ENCODE data around the gene CRTAC1. TPM values are rescaled to one million over a fixed set of nuclear protein-coding genes. Genes with fewer than 3 reads are reported as not detected.
"Not testable (repeated sequence)": the region's sequence is repeated elsewhere in the genome, so short reads cannot be mapped to it uniquely, and the experiment has no call there.

CRTAC1 gene
- total RNA-seq, 1 donor from 2014 or later: 0.06 TPM

DNA sequence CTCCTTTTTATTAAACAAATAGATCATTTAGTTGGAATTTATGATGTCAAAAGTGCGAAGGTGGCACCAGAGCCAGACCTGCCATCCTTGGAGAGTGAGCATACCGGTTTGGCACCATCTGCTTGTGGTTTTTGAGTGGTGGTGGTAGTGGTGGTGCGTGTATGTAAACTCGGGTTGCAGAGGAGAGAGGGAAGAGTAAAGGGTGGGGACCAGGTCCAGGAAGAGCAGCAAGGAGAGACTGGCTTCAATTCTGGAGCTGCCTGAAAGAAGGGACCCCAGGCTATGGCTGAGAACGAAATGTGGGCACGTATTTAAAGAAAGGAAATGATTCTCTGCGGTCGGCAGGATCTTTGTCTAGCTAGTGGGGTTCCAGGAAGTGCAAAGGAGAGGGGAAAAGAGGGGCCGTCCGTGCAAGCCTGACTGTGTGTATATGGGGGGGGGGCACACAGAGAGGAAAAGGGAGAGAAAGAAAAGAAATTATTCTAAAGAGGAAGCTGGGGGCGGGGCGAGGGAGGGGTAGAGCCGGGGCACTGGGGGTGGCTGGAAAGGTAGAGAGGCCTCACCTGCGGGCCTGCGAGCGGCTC is 181.2 kb downstream of the CRTAC1 start:
- TF ChIP-seq, protein P1, sequence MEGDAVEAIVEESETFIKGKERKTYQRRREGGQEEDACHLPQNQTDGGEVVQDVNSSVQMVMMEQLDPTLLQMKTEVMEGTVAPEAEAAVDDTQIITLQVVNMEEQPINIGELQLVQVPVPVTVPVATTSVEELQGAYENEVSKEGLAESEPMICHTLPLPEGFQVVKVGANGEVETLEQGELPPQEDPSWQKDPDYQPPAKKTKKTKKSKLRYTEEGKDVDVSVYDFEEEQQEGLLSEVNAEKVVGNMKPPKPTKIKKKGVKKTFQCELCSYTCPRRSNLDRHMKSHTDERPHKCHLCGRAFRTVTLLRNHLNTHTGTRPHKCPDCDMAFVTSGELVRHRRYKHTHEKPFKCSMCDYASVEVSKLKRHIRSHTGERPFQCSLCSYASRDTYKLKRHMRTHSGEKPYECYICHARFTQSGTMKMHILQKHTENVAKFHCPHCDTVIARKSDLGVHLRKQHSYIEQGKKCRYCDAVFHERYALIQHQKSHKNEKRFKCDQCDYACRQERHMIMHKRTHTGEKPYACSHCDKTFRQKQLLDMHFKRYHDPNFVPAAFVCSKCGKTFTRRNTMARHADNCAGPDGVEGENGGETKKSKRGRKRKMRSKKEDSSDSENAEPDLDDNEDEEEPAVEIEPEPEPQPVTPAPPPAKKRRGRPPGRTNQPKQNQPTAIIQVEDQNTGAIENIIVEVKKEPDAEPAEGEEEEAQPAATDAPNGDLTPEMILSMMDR (conservative IDR thresholded peaks at IDR 0.05; ENCODE audit: low read depth, low read length): no peak
- DNase-seq (ENCODE audit: low read depth): no peak
- peak overlapping the region; percentile 63 for H3K4me3 ChIP-seq (ENCODE audit: low read depth, low read length)

- TF ChIP-seq, protein P1 (conservative IDR thresholded peaks at IDR 0.05; ENCODE audit: low read depth, low read length): no peak
- H3K4me3 ChIP-seq (ENCODE audit: low read depth, low read length): no peak overlapping the region
- DNase-seq (ENCODE audit: low read depth): no peak
Measured at GRCh38 chr10:97844678-97845077, 185.7 kb downstream of the CRTAC1 start.

GRCh38 chr10:97843972-97844371 is 186.4 kb downstream of the CRTAC1 start:
- not testable (repeated sequence) for H3K4me3 ChIP-seq (ENCODE audit: low read depth, low read length); DNase-seq (ENCODE audit: low read depth)

GRCh38 chr10:97843281-97843671 is 187.1 kb downstream of the CRTAC1 start:
- DNase-seq (ENCODE audit: low read depth): no peak
- no peak overlapping the region for H3K4me3 ChIP-seq (ENCODE audit: low read depth, low read length)
- TF ChIP-seq, protein P1 (conservative IDR thresholded peaks at IDR 0.05; ENCODE audit: low read depth, low read length): no peak

- H3K4me3 ChIP-seq (ENCODE audit: low read depth, low read length): no peak overlapping the region
- DNase-seq (ENCODE audit: low read depth): no peak
- TF ChIP-seq, protein P1 (conservative IDR thresholded peaks at IDR 0.05; ENCODE audit: low read depth, low read length): no peak
Measured at GRCh38 chr10:97842656-97843280, 187.7 kb downstream of the CRTAC1 start.

DNA sequence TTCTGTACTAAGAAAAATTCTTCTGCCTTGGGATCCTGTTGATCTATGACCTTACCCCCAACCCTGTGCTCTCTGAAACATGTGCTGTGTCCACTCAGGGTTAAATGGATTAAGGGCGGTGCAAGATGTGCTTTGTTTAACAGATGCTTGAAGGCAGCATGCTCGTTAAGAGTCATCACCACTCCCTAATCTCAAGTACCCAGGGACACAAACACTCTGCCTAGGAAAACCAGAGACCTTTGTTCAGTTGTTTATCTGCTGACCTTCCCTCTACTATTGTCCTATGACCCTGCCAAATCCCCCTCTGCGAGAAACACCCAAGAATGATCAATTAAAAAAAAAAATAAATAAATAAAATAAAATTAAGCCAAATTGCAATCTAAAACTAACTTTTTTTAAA is 188.3 kb downstream of the CRTAC1 start:
- DNase-seq (ENCODE audit: low read depth); H3K4me3 ChIP-seq (ENCODE audit: low read depth, low read length): not testable (repeated sequence)

- H3K4me3 ChIP-seq (ENCODE audit: low read depth, low read length); DNase-seq (ENCODE audit: low read depth): not testable (repeated sequence)
Measured at GRCh38 chr10:97841166-97841565, 189.3 kb downstream of the CRTAC1 start.

DNA sequence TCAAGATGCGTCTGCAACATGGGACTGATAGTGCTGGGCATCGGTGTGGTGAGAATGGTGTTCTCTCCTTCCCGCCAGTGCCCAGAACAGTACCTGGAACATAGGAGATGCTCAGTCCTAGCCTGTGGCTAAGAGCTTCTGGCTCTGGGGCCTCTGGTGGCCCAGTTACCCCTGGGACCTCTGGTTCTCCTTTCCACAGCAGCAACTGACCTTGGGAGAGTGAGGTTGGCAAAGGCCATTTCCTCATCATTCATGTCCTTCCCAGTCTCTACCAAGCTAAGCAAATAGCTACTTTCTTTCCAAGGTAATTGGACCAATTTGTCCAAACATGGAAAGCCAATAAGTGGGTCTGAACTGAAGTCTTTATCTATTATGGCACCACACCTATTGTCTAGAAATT is 192.3 kb downstream of the CRTAC1 start:
- no peak overlapping the region for H3K4me3 ChIP-seq (ENCODE audit: low read depth, low read length)
- no peak for DNase-seq (ENCODE audit: low read depth)
- TF ChIP-seq, protein P1 (conservative IDR thresholded peaks at IDR 0.05; ENCODE audit: low read depth, low read length): no peak
